ENCODE data around the gene GAB2. TPM values are rescaled to one million over a fixed set of nuclear protein-coding genes. Genes with fewer than 3 reads are reported as not detected.

The GAB2 gene
- total RNA-seq, 1 donor, result 8.2 TPM

DNA sequence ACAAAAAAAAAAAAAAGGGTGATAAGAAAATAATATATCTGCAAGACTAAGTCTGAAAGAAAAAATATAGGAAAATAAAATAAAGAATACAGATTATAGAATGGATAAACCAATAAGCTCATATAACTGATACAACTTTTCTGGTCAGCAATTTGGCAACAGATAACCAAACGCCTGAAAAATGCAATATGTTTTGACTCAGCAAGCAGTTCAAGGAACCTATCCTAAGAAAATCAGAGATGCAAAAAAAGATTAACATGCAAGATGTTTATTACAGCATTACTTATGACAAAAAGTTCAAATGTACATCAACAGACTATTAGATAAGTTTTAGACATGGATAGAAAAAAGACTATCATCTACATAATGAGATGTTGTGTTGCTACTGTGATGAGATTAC is 27.1 kb upstream of the GAB2 start:
- DNase-seq (ENCODE audit: low read depth), result no peak
- H3K4me3 ChIP-seq (ENCODE audit: low read depth, low read length), result no peak overlapping the region
- TF ChIP-seq, protein P1, sequence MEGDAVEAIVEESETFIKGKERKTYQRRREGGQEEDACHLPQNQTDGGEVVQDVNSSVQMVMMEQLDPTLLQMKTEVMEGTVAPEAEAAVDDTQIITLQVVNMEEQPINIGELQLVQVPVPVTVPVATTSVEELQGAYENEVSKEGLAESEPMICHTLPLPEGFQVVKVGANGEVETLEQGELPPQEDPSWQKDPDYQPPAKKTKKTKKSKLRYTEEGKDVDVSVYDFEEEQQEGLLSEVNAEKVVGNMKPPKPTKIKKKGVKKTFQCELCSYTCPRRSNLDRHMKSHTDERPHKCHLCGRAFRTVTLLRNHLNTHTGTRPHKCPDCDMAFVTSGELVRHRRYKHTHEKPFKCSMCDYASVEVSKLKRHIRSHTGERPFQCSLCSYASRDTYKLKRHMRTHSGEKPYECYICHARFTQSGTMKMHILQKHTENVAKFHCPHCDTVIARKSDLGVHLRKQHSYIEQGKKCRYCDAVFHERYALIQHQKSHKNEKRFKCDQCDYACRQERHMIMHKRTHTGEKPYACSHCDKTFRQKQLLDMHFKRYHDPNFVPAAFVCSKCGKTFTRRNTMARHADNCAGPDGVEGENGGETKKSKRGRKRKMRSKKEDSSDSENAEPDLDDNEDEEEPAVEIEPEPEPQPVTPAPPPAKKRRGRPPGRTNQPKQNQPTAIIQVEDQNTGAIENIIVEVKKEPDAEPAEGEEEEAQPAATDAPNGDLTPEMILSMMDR (IDR thresholded peaks at IDR 0.05; ENCODE audit: insufficient read depth, low read depth, low read length), result no peak

DNA sequence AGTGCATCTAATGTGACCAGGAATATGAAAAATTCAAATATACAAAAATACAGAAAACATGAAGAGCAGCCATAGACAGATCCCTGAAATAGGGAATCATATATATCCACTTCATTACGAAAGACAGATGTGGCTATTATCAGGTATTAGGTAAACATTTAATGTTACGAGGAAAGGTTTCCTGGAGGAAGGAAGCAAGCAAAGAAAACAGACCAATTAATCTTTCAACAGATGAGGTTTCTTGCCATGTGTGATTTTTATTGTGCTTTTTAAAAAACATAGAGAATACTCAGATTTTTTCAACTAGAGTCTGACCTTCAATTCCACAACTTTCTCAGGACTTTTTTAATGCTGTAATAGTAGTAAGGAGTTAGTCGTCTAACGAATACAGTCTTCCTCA is 24.3 kb upstream of the GAB2 start:
- TF ChIP-seq, protein P1 (IDR thresholded peaks at IDR 0.05; ENCODE audit: insufficient read depth, low read depth, low read length), result no peak
- H3K4me3 ChIP-seq (ENCODE audit: low read depth, low read length), result no peak overlapping the region
- peak; percentile 38 for DNase-seq (ENCODE audit: low read depth)

DNA sequence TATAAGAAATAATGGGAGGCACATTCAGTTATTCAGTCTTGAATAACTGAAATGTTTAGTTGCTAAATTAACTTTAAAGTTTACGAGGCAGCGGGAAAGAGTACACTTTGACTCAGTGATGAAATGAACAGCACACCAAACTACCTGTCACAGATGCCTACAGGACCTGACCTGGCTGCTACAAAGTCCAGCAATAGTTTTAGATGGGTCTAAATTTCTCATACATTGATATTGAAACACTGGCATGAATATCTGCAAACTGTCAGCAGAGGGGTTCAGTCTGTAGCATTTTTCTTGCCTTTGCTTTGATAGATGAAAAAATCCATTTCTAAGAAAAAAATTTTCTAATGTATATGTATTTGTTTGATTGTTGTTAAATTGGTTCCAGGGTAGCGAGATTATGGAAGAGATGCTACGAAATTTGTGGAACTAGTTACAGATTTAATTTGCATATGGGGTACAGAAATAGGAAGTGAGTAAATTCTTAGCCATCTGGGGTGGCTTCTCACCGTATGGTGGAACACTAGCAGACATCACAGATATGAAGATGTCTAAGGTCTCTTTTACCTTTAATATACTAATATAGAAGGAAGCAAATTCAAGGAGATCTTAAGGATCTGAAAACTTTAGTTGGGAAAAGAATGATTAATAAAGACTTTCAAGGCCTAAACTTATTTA is 20.8 kb upstream of the GAB2 start:
- TF ChIP-seq, protein P1 (IDR thresholded peaks at IDR 0.05; ENCODE audit: insufficient read depth, low read depth, low read length), result no peak
- no peak overlapping the region for H3K4me3 ChIP-seq (ENCODE audit: low read depth, low read length)
- DNase-seq (ENCODE audit: low read depth), result no peak

DNA sequence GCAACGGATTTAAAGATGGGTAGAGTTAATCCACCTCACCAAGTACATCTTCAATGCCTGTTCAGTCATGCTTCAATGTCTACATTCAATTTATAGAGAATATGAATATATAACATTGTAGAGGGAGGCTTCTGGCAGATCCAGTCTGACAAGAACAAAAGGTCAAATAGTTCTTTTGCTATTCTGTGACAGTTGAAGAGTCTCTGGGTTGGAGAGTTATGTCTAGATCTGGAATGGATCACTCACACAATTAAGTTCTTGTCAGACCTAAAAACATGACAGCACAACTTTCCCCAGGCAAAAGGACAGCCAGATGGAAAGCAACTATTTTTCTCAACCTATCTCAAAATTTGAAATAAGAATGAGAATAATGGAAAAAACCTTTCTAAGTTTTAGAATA is 15.3 kb upstream of the GAB2 start:
- DNase-seq (ENCODE audit: low read depth), result peak; percentile 59
- TF ChIP-seq, protein P1 (IDR thresholded peaks at IDR 0.05; ENCODE audit: insufficient read depth, low read depth, low read length), result no peak
- H3K4me3 ChIP-seq (ENCODE audit: low read depth, low read length), result no peak overlapping the region

DNA sequence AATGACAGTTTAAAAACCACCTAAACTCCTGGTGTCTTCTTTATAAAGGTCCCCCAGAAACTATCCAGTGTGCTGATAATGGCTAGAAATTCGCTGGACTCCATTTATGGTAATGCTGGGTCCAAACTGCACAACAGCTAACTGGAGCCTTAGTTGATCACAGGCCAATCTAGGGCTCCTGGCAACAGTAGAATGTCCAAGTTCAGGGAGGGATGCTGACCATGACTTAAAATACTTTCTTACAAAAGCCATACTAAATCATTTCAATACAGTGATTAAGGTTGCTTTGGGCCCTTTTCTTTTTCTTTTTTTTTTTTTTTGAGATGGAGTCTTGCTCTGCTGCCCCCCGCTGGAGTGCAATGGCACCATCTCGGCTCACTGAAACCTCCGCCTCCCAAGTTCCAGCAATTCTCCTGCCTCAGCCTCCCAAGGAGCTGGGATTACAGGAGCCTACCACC is 14.5 kb upstream of the GAB2 start:
- TF ChIP-seq, protein P1 (IDR thresholded peaks at IDR 0.05; ENCODE audit: insufficient read depth, low read depth, low read length), result peak; percentile 55
- DNase-seq (ENCODE audit: low read depth), result peak; percentile 33

DNA sequence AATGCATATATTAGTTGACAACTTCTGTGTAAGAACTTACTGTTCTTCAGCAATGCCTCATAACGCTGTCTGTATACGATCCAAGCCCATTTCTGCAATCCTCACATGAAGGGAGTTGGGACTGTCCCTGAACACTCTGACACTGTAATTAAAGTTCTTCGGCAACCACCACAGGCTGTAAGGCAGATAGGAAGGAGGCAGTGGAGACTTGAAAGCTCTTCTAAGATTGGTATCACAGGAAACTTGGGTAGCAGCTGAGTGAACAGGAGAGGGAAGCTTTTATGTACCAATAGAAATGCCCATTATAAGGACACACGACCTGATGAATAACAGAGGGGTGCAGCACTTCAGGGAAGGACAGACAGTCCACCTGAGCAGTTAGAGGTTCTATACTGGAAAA is 12.0 kb upstream of the GAB2 start:
- TF ChIP-seq, protein P1 (IDR thresholded peaks at IDR 0.05; ENCODE audit: insufficient read depth, low read depth, low read length), result no peak
- H3K4me3 ChIP-seq (ENCODE audit: low read depth, low read length), result no peak overlapping the region
- DNase-seq (ENCODE audit: low read depth), result no peak

More for the DNA sequence above, 14.5 kb upstream of the GAB2 start:
- no peak overlapping the region for H3K4me3 ChIP-seq (ENCODE audit: low read depth, low read length)

DNA sequence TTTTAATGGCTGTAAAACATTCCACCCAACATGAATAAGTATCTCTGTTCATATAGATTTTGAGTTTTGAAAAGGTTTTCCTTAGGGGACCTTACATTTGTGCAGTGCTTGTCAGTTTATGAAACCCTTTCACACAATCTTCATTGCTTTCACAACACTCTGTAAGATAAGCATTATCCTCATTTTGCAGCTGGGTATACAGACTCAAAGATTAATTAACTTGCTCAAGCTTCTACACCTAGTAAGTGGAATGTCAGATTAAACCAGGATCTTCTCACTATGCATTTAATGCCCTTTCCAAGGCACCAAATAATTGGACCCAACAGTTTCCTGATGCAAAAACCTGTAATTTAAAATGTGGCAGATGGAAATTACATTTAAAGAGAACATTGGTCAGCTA is 11.6 kb upstream of the GAB2 start:
- DNase-seq (ENCODE audit: low read depth), result no peak
- TF ChIP-seq, protein P1 (IDR thresholded peaks at IDR 0.05; ENCODE audit: insufficient read depth, low read depth, low read length), result no peak
- H3K4me3 ChIP-seq (ENCODE audit: low read depth, low read length), result no peak overlapping the region

Data from fibroblast of villous mesenchyme (primary cell).